NCI-H146 (cell line): Measurements from ENCODE around the gene PRSS33.
A peak's percentile ranks its signal among the peaks of the same experiment; 100 is the strongest.

Experiments
- DNase-seq: peaks from one replicate; lab custom pipeline; 2025; lab: John Stamatoyannopoulos, UW

PRSS33 gene

DNA sequence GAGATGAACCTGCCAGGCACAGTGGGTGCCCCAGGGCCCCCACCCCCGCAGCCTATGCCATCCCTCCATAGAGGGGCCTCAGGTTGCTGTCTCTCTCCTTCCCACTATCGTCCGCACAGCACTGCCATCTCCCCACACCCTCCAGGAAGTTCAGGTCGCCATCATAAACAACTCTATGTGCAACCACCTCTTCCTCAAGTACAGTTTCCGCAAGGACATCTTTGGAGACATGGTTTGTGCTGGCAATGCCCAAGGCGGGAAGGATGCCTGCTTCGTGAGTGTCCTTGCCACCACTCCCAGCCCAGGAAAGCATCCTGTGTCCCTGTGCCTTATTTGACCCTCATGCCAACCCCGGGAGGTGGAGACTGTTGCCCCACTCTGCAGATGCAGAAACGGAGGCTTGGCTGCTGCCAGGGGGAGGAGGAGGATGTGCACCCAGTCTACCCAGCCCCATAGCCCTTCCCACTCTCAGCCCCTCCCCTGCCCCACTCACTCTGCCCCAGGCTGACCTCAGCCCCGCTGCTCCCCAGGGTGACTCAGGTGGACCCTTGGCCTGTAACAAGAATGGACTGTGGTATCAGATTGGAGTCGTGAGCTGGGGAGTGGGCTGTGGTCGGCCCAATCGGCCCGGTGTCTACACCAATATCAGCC is 33.6 kb upstream of the PRSS33 start:
- DNase-seq, result no peak

DNA sequence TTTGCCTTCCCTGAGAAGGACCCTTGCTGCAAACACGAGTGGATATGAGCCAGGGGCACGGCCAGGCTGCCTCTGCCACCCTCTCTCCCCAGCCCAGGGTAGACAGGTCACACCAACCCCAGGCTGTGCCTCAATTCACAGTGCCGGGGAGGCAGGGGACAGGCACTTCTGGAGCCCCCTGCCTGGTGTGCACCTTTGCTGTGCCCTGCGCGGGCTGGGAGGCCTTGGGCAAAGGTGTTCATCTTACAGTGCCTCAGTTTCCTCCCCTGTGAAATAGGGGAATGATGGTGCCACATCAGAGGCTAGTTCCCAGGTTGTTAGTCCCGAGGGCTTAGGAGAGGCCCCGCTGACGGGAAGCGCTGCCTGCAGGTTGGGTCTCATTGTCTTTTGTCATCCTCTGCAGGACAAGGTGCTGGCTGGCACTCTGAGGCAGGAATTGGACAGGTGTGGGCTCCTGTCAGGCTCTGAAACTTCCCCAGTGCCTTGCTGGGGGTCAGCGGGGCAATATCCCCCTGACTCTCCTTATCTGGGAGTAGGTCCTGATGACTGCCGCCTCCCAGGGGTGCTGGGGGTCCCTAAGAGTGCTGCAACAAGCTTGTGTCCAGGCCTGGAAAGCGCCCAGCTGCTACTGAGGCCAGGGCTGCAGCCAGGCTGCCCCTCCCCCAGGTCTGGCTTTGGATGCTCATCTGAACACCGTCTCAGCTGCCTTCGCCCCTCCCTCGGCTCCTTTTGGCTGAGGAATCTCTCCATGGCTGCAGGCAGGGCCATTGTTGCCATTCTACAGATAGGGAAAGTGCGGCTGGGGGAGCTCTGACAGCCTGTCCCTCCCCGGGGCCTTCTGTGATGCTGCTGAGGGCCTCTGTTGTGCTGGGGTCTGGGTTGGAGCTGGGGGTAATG is 32.8 kb upstream of the PRSS33 start:
- DNase-seq, result no peak

DNA sequence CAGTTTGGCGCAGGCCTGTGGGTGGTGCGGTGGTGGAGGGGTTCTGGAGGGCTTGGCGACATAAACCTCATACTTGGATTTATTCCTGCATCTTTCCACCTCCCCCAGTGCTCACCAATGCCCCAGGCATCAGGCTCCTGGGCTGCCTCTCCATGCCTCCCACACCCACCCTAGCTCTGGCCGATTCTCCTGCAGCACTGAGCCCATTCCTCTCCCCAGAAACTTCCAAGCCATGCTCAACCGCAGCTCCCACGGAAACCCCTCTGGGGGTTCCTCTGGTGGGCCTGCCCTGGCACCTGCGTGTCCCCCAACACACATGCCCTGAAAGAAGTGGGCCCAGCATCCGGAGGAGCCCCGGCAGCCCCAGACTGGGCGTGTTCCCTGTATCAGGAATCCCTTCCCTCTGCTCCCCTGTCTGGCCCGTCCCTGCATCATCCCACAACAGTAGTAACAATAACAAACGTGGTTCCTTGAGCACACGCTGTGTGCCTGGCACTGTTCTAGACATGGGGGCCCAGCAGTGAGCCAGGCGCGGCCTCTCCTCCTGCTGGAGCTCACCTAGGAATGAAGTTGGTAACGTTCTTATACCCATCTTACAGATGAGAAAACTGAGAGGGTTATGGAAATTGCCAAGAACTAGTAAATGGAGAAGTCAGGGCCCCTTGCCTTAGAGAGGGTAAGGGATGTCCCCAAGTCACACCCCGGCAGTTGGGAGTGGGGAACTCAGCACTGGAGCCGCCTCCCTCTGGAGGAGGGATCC is 32.0 kb upstream of the PRSS33 start:
- DNase-seq, result no peak

DNA sequence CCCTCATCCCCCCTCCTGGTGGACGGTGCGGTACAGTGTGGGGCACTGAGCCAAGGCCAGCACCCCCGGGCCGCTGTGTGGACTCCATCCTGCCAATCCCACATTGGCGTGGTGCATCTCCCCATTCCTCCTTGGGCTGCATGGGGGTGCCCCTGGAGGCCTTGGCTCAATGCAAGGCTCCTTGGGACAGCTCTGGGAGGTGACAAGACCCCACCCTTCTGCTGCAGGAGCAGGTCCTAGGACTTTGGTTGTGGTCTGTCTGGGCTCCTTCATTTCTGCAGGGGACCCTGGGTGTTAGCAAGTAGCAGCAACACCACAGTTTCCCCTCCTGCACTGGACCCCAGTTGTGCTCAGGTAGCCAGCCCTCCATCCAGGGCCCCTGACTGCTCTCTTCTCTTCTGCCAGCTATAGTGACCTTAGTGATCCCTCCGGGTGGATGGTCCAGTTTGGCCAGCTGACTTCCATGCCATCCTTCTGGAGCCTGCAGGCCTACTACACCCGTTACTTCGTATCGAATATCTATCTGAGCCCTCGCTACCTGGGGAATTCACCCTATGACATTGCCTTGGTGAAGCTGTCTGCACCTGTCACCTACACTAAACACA is 31.0 kb upstream of the PRSS33 start:
- no peak for DNase-seq

DNA sequence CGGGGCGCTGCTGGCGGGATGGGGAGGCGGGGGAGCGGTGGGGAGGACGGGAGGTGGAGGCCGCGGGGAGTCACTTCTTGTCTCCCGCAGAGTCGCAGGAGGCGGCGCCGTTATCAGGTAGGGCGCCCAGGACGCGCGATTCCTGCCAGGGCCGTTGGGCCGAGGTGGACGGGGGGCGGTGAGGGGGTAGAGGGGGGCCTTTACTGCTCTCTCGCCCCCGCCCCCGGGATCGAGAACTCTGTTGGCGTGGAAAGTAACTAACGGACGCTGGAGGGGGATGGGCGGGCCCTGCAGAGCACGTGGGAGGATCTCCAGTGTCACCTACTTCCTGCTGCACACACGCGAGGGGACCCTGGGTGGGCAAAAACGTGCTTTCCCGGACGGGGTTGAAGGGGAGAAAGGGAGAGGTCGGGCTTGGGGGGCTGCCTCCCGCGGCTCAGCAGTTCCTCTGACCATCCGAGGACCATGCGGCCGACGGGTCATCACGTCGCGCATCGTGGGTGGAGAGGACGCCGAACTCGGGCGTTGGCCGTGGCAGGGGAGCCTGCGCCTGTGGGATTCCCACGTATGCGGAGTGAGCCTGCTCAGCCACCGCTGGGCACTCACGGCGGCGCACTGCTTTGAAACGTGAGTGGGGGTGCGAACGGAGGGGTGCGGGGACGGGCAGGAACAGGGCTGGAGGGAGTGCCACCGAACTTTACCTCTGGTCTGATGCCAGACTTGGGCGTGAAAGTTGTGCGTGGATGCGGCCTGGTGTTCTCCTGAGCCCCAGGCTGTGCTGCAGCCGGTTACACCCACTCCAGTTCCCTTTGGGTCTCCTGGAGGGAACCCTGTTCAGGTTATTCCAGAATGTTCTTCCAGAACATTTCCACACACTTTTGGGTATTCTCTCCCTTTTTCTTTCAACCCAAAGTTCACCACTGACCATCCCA is 30.2 kb upstream of the PRSS33 start:
- no peak for DNase-seq

DNA sequence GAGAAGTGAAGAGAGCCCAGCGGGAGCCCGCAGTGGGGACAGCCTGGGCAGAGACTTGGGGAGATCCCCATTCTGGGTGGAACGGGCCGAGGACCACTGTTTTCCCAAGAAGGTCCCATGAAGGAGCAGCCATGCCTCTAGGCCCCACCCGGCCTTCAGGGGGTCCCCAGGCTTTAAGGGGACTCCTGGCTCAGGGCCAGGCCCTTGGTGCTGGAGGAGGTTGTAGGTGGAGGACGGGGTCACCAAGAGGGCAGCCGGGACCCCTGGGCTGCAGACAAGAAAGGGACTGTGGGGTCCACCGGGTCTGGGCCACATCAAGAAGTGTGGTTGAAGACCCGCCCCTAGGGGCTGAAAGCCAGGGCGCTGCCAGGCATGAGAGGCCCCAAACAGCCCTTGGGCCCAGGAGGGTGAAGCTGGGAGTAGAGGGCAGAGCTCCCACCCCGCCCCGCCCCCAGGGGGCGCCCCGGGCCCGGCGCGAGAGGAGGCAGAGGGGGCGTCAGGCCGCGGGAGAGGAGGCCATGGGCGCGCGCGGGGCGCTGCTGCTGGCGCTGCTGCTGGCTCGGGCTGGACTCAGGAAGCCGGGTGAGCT is 29.5 kb upstream of the PRSS33 start, which contains the start of gene PRSS21:
Gene PRSS21, plus strand, starts transcription at position 487 of the 589 bp plus-strand sequence. Its CDS starts 32 bp downstream, at position 519.
- DNase-seq, result no peak

DNA sequence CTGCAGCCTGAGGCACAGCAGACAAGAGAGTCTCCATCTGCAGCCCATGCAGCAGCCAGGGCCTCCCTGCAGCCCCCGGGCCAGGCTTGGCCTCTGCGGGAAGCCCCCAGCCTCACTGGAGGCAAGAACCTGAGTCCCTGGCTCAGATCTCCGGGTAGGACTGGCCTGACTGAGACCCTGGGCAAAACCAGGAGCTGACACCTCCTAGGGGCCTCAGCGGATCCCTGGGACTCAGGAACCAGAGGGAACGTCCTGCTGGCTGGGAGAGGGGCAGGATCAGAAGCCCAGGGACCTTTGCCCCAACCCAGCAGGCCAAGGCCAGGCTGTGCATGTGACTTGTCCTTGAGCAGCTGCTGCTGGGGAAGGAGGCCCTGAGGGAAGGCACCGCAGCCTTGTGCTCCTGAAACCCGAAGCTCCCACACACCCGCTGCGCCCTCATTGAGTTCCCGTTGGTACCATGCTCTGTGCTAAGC is 28.0 kb upstream of the PRSS33 start:
- DNase-seq, result no peak

DNA sequence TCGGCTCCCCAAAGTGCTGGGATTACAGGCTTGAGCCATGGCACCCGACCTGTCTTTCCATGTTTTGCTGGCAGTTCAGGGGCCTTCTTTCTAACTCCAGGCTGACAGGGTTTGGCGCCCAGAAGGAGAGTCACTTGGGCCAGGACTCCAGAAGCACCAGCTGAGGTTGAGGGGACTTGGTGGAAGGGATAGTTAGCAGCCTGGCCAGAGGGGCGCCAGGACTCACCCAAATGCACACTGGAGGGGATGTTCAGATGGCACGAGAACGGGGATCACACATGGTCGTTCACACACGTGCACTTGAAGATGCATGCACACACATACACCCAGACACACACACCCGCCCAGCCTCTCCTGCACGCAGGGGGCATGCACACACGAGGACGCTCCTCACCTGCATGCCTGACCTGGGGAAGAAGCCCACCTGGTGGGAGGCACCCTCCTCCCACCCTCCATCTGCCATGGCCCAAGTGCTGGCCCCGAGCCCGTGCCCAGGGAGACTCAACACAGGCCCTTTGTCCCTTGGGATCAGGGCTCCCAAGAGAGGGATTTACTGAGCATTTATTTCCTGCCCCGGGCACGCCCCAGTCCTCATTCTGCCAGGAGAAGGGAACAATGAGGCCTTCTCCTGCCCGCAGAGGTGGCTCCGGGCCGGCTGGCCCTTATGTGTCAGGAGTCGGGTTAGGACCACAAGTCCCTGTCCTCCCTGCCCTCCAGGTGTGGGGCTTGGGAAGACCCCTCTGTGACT is 27.4 kb upstream of the PRSS33 start:
- DNase-seq, result no peak

DNA sequence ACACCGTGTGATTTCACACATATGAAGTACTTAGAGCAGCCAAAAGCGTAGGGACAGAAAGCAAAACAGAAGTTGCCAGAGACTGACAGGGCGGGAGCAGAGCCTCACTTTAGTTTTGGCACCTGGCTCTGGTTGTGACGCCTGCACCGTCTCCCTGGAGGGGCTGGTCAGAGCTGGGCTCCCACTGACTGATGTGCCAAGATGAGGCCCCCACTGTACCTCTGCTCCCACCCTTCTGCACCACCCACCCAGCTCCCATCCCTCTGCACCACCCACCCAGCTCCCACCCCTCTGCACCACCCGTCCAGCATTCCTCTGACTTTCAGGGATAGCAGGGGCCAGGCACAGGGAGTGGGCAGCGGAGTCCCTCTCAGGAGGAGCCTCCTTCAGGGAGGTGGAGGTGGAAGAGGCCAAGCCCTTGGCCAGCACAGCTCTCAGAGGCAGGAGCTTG is 26.4 kb upstream of the PRSS33 start:
- DNase-seq, result no peak

DNA sequence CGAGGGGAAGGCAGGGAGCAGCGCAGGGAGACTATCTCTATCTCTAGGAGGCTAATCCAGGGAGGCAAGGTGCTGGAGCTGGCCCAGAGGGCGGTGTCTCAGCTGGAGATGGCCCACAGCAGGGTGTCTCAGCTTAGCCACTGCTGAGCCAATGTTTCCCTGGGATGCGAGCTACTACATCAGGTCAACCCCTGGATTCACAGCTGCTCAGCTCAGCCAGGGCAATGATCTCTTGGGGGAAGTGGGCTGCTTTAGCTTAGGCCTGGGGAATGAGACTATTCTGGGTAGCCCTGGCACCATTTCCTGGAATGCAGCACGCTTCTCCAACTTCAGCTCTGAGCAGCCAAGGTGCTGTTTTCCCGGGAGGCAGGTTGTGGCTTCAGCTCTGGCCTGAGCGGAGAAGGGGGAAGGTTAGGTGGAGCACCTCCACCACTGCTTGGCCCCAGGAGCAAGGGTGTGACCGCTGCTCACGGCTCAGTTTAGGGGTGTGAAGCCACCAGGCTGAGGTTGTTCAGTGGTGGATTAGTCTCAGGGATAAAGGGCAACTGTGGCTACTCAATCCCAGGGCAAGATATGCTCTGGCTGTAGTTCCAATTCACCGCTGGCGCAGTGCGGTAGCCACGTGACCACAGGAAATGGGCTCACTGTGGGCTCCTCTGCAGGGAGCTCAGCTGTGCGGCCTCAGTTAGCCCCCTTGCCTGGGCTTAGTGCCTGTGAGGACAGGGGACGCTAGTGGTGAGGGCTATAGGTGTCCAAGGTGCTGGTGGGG is 24.5 kb upstream of the PRSS33 start:
- peak; percentile 30 for DNase-seq

DNA sequence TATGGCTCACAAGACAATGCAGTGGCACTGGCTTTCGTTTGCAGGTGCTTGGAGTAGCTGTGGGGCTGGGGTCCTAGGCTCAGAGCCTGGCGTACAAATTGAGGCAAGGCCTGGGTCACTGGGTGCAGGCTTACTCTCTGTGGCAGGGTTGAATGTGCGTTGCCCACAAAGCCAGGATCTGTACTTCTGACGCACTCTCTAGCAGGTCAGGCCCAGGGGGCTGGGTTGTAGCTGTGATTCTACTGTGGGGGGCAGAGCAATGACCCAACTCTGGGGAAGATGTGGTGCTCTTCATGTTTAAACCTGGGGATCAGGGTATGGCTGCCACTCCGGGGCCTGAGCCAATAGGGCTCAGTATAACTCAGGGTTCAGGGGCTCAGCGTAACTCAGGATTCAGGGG is 23.3 kb upstream of the PRSS33 start:
- DNase-seq, result no peak

DNA sequence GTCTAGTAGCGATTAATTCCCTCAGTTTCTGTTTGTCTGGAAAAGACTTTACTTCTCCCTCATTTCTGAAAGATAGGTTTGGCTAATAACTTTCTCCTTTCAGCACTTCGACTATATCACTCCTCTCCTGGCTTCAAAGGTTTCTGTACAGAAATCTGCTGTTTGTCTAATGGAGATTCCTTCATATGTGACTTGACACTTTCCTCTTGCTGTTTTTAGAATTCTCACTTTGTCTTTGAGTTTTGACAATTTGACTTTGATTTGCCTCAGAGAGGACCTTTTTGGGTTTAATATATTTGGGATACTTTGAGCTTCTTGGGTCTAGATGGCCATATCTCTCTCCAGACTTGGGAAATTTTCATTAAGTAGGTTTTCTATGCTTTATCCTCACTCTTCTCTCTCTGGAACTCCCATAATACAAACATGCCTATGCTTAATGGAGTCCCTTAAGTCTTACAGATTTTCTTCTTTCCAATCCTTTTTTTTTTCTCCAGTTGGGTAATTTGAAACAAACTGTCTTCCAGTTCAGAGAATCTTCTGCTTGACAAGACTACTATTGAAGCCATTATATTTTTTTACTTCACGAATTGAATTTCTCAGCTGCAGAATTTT is 21.9 kb upstream of the PRSS33 start:
- DNase-seq, result no peak

DNA sequence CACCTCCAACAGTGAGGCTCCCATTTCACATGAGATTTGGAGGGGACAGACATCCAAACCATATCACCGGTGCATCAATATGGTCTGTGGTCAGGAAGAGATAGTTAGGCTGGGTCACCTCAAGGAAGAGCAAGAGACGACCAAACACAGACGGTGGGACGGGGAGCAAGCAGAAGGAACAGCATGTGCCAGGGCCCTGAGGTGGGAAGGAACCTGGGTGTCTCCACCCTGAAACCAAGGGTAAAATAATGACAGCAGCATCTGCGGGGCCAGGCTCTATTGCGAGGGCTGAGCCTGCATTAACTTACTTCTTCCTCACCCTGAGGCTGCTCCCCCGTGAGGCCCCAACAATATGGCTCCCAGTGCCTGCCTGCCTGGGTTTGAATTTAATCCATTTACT is 20.8 kb upstream of the PRSS33 start:
- DNase-seq, result no peak

DNA sequence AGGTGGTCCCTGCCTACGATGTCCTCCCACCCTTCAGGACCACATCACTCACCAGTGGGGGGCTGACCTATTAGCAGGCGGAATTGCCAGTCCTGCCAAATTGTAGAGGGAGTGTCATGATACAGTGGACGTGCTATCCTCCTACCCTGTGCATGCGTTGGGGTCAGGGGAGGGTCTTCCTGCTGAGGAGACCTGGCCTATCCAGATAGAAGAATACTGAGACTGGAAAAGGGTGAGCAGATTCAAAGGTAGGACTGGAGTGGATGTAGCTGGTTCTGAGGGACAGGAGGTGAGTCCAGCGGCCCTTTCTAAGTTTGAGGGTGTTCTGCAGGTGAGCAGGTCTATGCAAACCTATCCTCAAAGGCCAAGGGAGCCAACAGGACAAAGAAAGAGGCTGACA is 18.9 kb upstream of the PRSS33 start:
- DNase-seq, result no peak

DNA sequence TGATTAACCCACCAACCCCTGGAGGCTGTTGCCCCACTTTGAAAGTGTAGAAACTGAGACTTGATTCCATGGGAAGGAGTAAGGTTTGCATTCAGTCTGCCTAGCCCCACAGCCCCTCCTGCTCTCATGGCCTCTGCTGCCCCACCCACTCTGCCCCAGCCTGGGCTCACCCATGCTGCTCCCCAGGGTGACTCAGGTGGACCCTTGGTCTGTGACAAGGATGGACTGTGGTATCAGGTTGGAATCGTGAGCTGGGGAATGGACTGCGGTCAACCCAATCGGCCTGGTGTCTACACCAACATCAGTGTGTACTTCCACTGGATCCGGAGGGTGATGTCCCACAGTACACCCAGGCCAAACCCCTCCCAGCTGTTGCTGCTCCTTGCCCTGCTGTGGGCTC is 17.4 kb upstream of the PRSS33 start:
- no peak for DNase-seq

DNA sequence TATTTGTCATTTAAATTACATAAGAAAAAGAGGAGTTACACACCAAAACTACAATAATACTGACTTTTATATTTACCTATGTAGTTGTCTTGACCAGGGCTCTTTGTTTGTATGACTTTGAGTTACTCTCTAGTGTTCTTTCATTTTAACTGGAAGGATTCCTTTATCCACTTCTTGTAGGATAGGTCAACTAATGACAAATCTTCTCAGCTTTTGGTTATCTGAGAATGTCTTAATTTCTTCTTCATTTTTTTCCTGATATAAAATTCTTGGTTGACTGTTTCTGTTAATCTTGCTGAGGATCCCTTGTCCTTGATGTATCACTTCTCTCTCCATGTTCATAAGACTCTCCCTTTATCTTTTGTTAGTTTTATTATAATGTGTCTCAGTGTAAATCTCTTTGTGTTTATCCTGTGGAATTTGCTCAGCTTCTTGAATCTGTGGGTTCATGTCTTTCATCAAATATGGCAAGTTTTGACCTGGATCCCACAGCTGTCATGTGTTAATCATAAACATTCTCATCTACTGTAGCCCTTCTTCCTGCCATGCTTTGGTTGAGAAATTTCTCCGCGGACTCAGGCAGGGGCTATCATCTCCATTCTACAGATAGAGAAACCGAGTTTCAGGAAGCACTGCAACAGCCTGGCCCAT is 16.3 kb upstream of the PRSS33 start:
- no peak for DNase-seq

DNA sequence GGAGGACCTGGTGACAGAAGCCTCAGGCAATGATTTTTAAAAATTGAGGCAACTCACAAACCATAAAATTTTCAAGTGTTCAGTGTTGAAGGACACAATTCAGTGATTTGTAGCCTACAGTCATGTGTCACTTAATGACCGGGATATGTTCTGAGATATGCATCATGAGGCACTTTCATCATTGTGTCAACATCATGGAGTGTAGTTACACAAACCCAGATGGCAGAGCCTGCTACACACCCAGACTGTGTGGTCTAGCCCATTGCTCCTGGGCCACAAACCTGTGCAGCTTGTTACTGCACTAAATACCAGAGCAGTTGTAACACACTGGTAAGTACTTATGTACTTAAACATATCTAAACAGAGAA is 12.5 kb upstream of the PRSS33 start:
- DNase-seq, result no peak

DNA sequence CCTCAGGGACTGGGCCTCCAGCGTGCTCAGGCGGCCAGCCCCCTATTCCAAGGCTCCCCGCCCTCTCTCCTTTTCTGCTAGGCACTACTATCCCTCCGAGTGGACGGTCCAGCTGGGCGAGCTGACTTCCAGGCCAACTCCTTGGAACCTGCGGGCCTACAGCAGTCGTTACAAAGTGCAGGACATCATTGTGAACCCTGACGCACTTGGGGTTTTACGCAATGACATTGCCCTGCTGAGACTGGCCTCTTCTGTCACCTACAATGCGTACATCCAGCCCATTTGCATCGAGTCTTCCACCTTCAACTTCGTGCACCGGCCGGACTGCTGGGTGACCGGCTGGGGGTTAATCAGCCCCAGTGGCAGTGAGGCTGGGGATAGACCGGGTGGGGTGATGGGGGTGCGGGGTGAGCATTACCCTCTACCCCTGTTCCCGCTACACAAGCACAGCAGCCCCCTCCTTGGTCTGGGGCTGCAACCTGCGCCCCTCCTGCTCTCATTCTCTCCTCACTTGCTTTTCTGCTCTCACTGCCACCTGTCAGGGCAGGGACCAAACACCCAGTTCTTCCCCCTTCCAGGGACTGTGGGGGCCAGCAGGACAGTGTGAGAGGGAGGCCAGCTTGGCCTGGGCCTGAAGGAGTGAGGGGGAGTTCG is 12.0 kb upstream of the PRSS33 start:
- no peak for DNase-seq
